K562 (cell line): ENCODE measurements around the gene MADCAM1. TPM values are rescaled to one million over a fixed set of nuclear protein-coding genes. Genes with fewer than 3 reads are reported as not detected.

Experiments used
- ATAC-seq: fragments of 200-7000 bp; cut with Tn5 transposase; 3 replicates; pipeline ENCODE4 v1.9.1; 2020; ENCODE audit warnings: moderate library complexity
- BruUV-seq: library from RNA; stranded (reverse); fragments of 400-500 nt; replicated peaks from 2 replicates; lab custom pipeline; 2021; lab: Mats Ljungman, UMichigan
- CTCF ChIA-PET: fragments of 300-600 bp; formaldehyde crosslinking; extraction: SDS; loops from one replicate; lab custom pipeline; 2021; ENCODE audit warnings: low intra/inter-chr PET ratio; lab: Yijun Ruan, JAX
- POLR2A ChIA-PET: fragments of 300-600, 350-650 bp; sonication (Branson Sonifier 250); formaldehyde crosslinking; extraction: SDS; loops from one replicate; lab custom pipeline; 2021; ENCODE audit warnings: antibody characterized with exemption, inconsistent platforms; lab: Yijun Ruan, JAX
- DNase-seq, 4 experiments: peaks; one replicate each; pipeline versions ENCODE4 v3.0.0 to v3.0.0-alpha.2; 2011 to 2018; ENCODE audit warnings: low spot score in 3 of 4, mixed read lengths in 3 of 4; ENCODE audit errors: extremely low read depth in 1 of 4
- FAIRE-seq: peaks from 2 replicates; lab custom pipeline; 2011; peaks lifted over from hg19 to GRCh38; lab: Jason Lieb, UNC
- H2AFZ ChIP-seq: 2 replicates; pipeline ENCODE4 v1.6.0; 2011; ENCODE audit warnings: low read depth, low read length, control low read depth, inconsistent platforms
- H3K27ac ChIP-seq: fragments of 200-600 bp; 3 replicates; pipeline ENCODE4 v1.8.0; 2011; ENCODE audit warnings: low read depth, mild to moderate bottlenecking, control low read depth, inconsistent platforms, low read length, moderate library complexity, mixed read lengths; ENCODE audit errors: extremely low read depth
- H3K27me3 ChIP-seq, 2 experiments: fragments of 300-600 bp in 1 of 2; 2 replicates in 1 of 2; 3 replicates in 1 of 2; pipeline versions ENCODE4 v1.6.0 to v1.8.0; 2011; ENCODE audit warnings: inconsistent platforms in 2 of 2, low read length in 2 of 2, mild to moderate bottlenecking in 1 of 2, mixed read lengths in 1 of 2, moderate library complexity in 1 of 2; ENCODE audit not compliant: control insufficient read depth in 2 of 2, insufficient read depth in 2 of 2
- H3K36me3 ChIP-seq: fragments of 300-600 bp; 3 replicates; pipeline ENCODE4 v1.8.0; 2011; ENCODE audit warnings: mild to moderate bottlenecking, low read length, inconsistent platforms; ENCODE audit not compliant: control insufficient read depth, insufficient read depth
- H3K4me1 ChIP-seq, 2 experiments: fragments of 200-600 bp in 1 of 2; replicated peaks in 1 of 2; 2 replicates in 1 of 2; 3 replicates in 1 of 2; pipeline versions ENCODE4 v1.5.1 to v1.8.0; 2011; ENCODE audit warnings: inconsistent platforms in 2 of 2, low read length in 2 of 2, mild to moderate bottlenecking in 1 of 2, mixed read lengths in 1 of 2, moderate library complexity in 1 of 2; ENCODE audit not compliant: control insufficient read depth in 2 of 2, insufficient read depth in 2 of 2
- H3K4me2 ChIP-seq: 2 replicates; pipeline ENCODE4 v1.6.1; 2011; ENCODE audit warnings: low read length, control low read depth, inconsistent platforms, mixed read lengths; ENCODE audit not compliant: insufficient read depth
- H3K4me3 ChIP-seq: fragments of 200-600 bp; sonication (generic), shearing (Covaris generic); 2 replicates; pipeline ENCODE4 v1.5.1; 2016; ENCODE audit warnings: control low read depth, inconsistent platforms
- H3K79me2 ChIP-seq: fragments of 200-600 bp; 3 replicates; pipeline ENCODE4 v1.8.0; 2011; ENCODE audit warnings: low read length, inconsistent platforms; ENCODE audit not compliant: control insufficient read depth, insufficient read depth
- H3K9ac ChIP-seq, 2 experiments: 2 replicates each; pipeline versions ENCODE4 v1.6.0 to v1.6.1; 2011; ENCODE audit warnings: low read depth in 2 of 2, low read length in 2 of 2, control low read depth in 1 of 2, inconsistent platforms in 1 of 2, mild to moderate bottlenecking in 1 of 2, mixed read lengths in 1 of 2; ENCODE audit not compliant: insufficient read depth in 1 of 2
- H3K9me1 ChIP-seq: one replicate; pipeline ENCODE4 v1.6.0; 2011; ENCODE audit warnings: inconsistent platforms, mild to moderate bottlenecking, low read length, moderate library complexity; ENCODE audit not compliant: control insufficient read depth, insufficient read depth
- H3K9me3 ChIP-seq: replicated peaks from 2 replicates; pipeline ENCODE4 v1.5.1; 2011; ENCODE audit warnings: low read depth, low read length, inconsistent platforms; ENCODE audit not compliant: control insufficient read depth, insufficient read depth
- H4K20me1 ChIP-seq: replicated peaks from 2 replicates; pipeline ENCODE4 v1.6.1; 2011; ENCODE audit warnings: low read length, inconsistent platforms, mixed read lengths; ENCODE audit not compliant: control insufficient read depth, insufficient read depth
- ARID4B ChIP-seq: sonication (generic); formaldehyde crosslinking; IDR thresholded peaks from 2 replicates; pipeline ENCODE4 v1.8.0; 2022; ENCODE audit warnings: mild to moderate bottlenecking, missing genetic modification reagents
- ARNT ChIP-seq, 2 experiments: fragments of 450-650 bp; IDR thresholded peaks; 2 replicates each; pipeline ENCODE4 v1.6.1; 2016; ENCODE audit warnings: mild to moderate bottlenecking in 1 of 2
- BRF1 ChIP-seq: IDR thresholded peaks from 3 replicates; pipeline ENCODE4 v1.6.1; 2011; ENCODE audit warnings: borderline replicate concordance, mild to moderate bottlenecking; ENCODE audit not compliant: insufficient read length; ENCODE audit errors: extremely low read depth
- HMG20B ChIP-seq: fragments of 250-450 bp; sonication (Bioruptor Pico); IDR thresholded peaks from 2 replicates; pipeline ENCODE4 v1.5.0; 2021; ENCODE audit warnings: mild to moderate bottlenecking
- HMGN3 ChIP-seq: IDR thresholded peaks from 2 replicates; pipeline ENCODE4 v1.6.1; 2011; ENCODE audit warnings: borderline replicate concordance, low read depth, mild to moderate bottlenecking, mixed read lengths, low read length; ENCODE audit not compliant: insufficient read length; ENCODE audit errors: extremely low read depth
- KDM2B ChIP-seq: fragments of 250-450 bp; sonication (Bioruptor Pico); IDR thresholded peaks from 2 replicates; pipeline ENCODE4 v1.8.0; 2021; ENCODE audit warnings: mild to moderate bottlenecking, moderate library complexity
- NONO ChIP-seq, 2 experiments: fragments of 200-400 bp in 1 of 2; fragments of 450-650 bp in 1 of 2; formaldehyde crosslinking in 1 of 2; IDR thresholded peaks; 2 replicates each; pipeline ENCODE4 v1.6.1; 2017; ENCODE audit warnings: low read depth in 2 of 2, mild to moderate bottlenecking in 2 of 2, moderate library complexity in 2 of 2, low read length in 1 of 2
- RBFOX2 ChIP-seq: fragments of 200-400 bp; formaldehyde crosslinking; IDR thresholded peaks from 2 replicates; pipeline ENCODE4 v1.6.1; 2017; ENCODE audit warnings: low read depth, mild to moderate bottlenecking, low read length, moderate library complexity
- SNAPC5 ChIP-seq: fragments of 250-450 bp; sonication (Bioruptor Pico); IDR thresholded peaks from 2 replicates; pipeline ENCODE4 v1.8.0; 2021; ENCODE audit warnings: moderate library complexity, mild to moderate bottlenecking, inconsistent platforms
- THRAP3 ChIP-seq: fragments of 450-650 bp; IDR thresholded peaks from 2 replicates; pipeline ENCODE4 v1.6.1; 2016; ENCODE audit warnings: mild to moderate bottlenecking, inconsistent platforms, borderline replicate concordance
- ZBTB12 ChIP-seq: fragments of 250-450 bp; sonication (Bioruptor Pico); IDR thresholded peaks from 2 replicates; pipeline ENCODE4 v1.4.0; 2020
- WGBS: fragments of 100-300 bp; shearing (Covaris generic); methylation state at CpG from one replicate; pipeline ENCODE4 v1.1.6; 2016; ENCODE audit warnings: low coverage, mixed read lengths; ENCODE audit not compliant: insufficient coverage; ENCODE audit errors: missing lambda C conversion rate; 5-methylcytosine and 5-hydroxymethylcytosine counted together
- in situ Hi-C: fragments of 300-500 bp; cut with MboI; formaldehyde crosslinking; loops from 4 replicates; pipeline ENCODE4 v1.15.0; 2018; ENCODE audit warnings: inconsistent platforms, mixed read lengths
- intact Hi-C: fragments of 100-400 bp; cut with micrococcal nuclease; formaldehyde crosslinking; loops from 2 replicates; pipeline ENCODE4 v1.14.2; 2022
- polyA plus RNA-seq, 8 experiments: library from polyadenylated mRNA; depleted of rRNA in 4 of 8; stranded (reverse) in 5 of 8; unstranded in 3 of 8; fragments of >200 nt; fragmentation: Nextera tagmentation in 2 of 8; fragmentation: Illumina TruSeq in 1 of 8; extraction: Ambion mirVana in 2 of 8; extraction: Trizol in 1 of 8; gene quantifications; 2 replicates each; pipeline versions ENCODE4 v1.2.1 to v1.2.3, GENCODE V29; 2011 to 2014; ENCODE audit warnings: inconsistent platforms in 1 of 8, missing spikeins in 1 of 8
- total RNA-seq, 7 experiments: library from RNA; depleted of rRNA in 6 of 7; stranded (reverse); fragments of >200 nt in 6 of 7; fragmentation: Illumina TruSeq in 2 of 7; extraction: Trizol in 2 of 7; gene quantifications; 2 replicates each; pipeline versions ENCODE4 v1.2.1 to v1.2.3, GENCODE V29; 2011 to 2021; ENCODE audit warnings: low replicate concordance in 1 of 7

MADCAM1 gene
- total and polyA plus RNA-seq, 9 of the 15 experiments (the other 6 are each of a cell fraction or from before 2014, with no cell fraction given), result 0.09 to 0.36 (median 0.09) TPM; not detected in 6

- TF ChIP-seq ZBTB12 (CRISPR knock-in tag) (0 out of 2 replicates have a peak, but pooled peaks have one; percentile 24), KDM2B (CRISPR knock-in tag) (no peak; the same call in 1 of the 2 replicates), NONO (IDR thresholded peaks at IDR 0.05; ENCODE audit: low read depth in 2 of 2, low read length in 1 of 2) (peak; percentile 75 to 92), RBFOX2 (peak; percentile 90)
Observed at GRCh38 chr19:488505-489417, 7.5 kb upstream of the MADCAM1 start (continued).

- WGBS, result 46% methylated on average over 50 of the region's 61 CpGs
- no peak for TF ChIP-seq HMGN3
- no peak for TF ChIP-seq HMG20B (CRISPR knock-in tag)
- TF ChIP-seq ARNT (IDR thresholded peaks at IDR 0.05), result no peak
- peak; percentile 58; the same call in 1 of the 2 replicates for TF ChIP-seq THRAP3
- TF ChIP-seq SNAPC5 (CRISPR knock-in tag), result no peak
- 0 out of 2 replicates have a peak, but pooled peaks have one; percentile 14 for TF ChIP-seq ARID4B (CRISPR knock-in tag)
- TF ChIP-seq BRF1, result no peak
Observed at GRCh38 chr19:489418-490196, 6.7 kb upstream of the MADCAM1 start.

More at GRCh38 chr19:489418-490196, 6.7 kb upstream of the MADCAM1 start:
- no peaks in the 10 kb centered on the region for H4K20me1 ChIP-seq
- H3K9ac ChIP-seq, result peak overlapping the region; percentile 98 to 100; a peak in 3 of 4 replicates
- peak overlapping the region; percentile 81 for H3K4me2 ChIP-seq
- CTCF ChIA-PET, result interaction anchor here (1.2 kb wide), 1 partner anchor 17 kb away, joined by 3 read pairs; the partner anchor contains the start of gene TPGS1
- no peaks in the 10 kb centered on the region for H3K36me3 ChIP-seq
- intact Hi-C loops (no loop called here), in situ Hi-C loops (no loop called here)
- ATAC-seq (peak; percentile 16), FAIRE-seq (no peak), DNase-seq (no peak)
- H3K27ac ChIP-seq, result peak overlapping the region; percentile 97; the same call in 1 of the 3 replicates
- no peaks in the 10 kb centered on the region; a peak in 1 of 5 replicates for H3K27me3 ChIP-seq
- peak overlapping the region; percentile 100 for H3K4me3 ChIP-seq
- H3K9me3 ChIP-seq, result no peaks in the 10 kb centered on the region
- H3K4me1 ChIP-seq, result peaks cover 8 to 74% of the 10 kb centered on the region in 2 experiments
- POLR2A ChIA-PET, result interaction anchor here (0.6 to 0.9 kb wide), 6 partner anchors 12 to 1262 kb away, joined by 3 to 5 read pairs (median 4); partner anchors contain the start of gene CDC34
- H2AFZ ChIP-seq, result peak overlapping the region; percentile 66
- no peaks in the 10 kb centered on the region for H3K9me1 ChIP-seq
- peaks cover 11% of the 10 kb centered on the region; the same call in 1 of the 3 replicates for H3K79me2 ChIP-seq
- no TSS peak for BruUV-seq
